Neural cell (in vitro differentiated cells): Measurements from ENCODE around the gene ZIK1.

Source experiments
- POLR2AphosphoS5 ChIP-seq: IDR thresholded peaks from 2 replicates; pipeline ENCODE4 v1.6.1; 2012
- RAD21 ChIP-seq: fragments of 450-650 bp; conservative IDR thresholded peaks from 2 replicates; pipeline ENCODE4 v1.6.1; 2014; ENCODE audit warnings: antibody characterized with exemption, mild to moderate bottlenecking, moderate library complexity
- TF ChIP-seq, protein P1 (sequence below): fragments of 450-650 bp; IDR thresholded peaks from 2 replicates; pipeline ENCODE4 v1.5.1; 2014; ENCODE audit warnings: antibody characterized with exemption, mild to moderate bottlenecking, moderate library complexity; ENCODE audit not compliant: poor library complexity, severe bottlenecking
- TF ChIP-seq, protein P2 (sequence below): IDR thresholded peaks from 2 replicates; pipeline ENCODE4 v1.6.1; 2012; ENCODE audit warnings: borderline replicate concordance

DNA sequence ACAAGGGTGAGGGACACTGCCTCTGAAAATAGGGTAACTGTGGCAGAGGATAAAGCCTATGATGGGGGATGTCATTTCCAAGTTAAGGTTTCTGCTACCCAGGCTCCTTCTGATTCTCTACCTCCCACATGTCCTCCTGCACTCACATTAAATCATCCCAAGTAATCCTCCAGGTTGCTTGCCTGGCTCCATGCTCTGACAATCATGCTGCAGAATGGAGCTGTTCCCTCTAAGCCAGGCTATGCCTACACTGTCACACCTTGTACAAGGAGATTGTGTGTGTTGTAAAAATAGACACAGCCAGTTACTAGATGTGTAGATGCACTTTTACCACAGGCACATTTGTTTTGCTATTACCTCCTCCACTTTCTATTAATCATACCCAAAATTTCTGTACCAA, 13.2 kb upstream of the ZIK1 start:
- TF ChIP-seq, protein P1, sequence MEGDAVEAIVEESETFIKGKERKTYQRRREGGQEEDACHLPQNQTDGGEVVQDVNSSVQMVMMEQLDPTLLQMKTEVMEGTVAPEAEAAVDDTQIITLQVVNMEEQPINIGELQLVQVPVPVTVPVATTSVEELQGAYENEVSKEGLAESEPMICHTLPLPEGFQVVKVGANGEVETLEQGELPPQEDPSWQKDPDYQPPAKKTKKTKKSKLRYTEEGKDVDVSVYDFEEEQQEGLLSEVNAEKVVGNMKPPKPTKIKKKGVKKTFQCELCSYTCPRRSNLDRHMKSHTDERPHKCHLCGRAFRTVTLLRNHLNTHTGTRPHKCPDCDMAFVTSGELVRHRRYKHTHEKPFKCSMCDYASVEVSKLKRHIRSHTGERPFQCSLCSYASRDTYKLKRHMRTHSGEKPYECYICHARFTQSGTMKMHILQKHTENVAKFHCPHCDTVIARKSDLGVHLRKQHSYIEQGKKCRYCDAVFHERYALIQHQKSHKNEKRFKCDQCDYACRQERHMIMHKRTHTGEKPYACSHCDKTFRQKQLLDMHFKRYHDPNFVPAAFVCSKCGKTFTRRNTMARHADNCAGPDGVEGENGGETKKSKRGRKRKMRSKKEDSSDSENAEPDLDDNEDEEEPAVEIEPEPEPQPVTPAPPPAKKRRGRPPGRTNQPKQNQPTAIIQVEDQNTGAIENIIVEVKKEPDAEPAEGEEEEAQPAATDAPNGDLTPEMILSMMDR: no peak
- no peak for TF ChIP-seq POLR2AphosphoS5
- TF ChIP-seq, protein P2, sequence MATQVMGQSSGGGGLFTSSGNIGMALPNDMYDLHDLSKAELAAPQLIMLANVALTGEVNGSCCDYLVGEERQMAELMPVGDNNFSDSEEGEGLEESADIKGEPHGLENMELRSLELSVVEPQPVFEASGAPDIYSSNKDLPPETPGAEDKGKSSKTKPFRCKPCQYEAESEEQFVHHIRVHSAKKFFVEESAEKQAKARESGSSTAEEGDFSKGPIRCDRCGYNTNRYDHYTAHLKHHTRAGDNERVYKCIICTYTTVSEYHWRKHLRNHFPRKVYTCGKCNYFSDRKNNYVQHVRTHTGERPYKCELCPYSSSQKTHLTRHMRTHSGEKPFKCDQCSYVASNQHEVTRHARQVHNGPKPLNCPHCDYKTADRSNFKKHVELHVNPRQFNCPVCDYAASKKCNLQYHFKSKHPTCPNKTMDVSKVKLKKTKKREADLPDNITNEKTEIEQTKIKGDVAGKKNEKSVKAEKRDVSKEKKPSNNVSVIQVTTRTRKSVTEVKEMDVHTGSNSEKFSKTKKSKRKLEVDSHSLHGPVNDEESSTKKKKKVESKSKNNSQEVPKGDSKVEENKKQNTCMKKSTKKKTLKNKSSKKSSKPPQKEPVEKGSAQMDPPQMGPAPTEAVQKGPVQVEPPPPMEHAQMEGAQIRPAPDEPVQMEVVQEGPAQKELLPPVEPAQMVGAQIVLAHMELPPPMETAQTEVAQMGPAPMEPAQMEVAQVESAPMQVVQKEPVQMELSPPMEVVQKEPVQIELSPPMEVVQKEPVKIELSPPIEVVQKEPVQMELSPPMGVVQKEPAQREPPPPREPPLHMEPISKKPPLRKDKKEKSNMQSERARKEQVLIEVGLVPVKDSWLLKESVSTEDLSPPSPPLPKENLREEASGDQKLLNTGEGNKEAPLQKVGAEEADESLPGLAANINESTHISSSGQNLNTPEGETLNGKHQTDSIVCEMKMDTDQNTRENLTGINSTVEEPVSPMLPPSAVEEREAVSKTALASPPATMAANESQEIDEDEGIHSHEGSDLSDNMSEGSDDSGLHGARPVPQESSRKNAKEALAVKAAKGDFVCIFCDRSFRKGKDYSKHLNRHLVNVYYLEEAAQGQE: no peak
- TF ChIP-seq RAD21: no peak
